ENCODE results near the gene PROSER2.

GRCh38 chr10:11854301-11854700 lies 31.1 kb downstream of the PROSER2 start:
- TF ChIP-seq EZH2 (IDR thresholded peaks at IDR 0.05; ENCODE audit: borderline replicate concordance, low read depth, low read length, severe bottlenecking), result no peak
- no peak for TF ChIP-seq CTCF (IDR thresholded peaks at IDR 0.05; ENCODE audit: extremely low read depth in 1 of 2, insufficient read depth in 1 of 2, low read depth in 1 of 2, low read length in 2 of 2)
- no peak for TF ChIP-seq POLR2AphosphoS5 (IDR thresholded peaks at IDR 0.05; ENCODE audit: insufficient read depth, low read depth, low read length)
- no peak for TF ChIP-seq JUN (IDR thresholded peaks at IDR 0.05; ENCODE audit: borderline replicate concordance, insufficient read depth, insufficient read length, low read depth)
- TF ChIP-seq POLR2A (IDR thresholded peaks at IDR 0.05; ENCODE audit: low read depth, low read length), result no peak
- no peak for TF ChIP-seq FOS (IDR thresholded peaks at IDR 0.05; ENCODE audit: borderline replicate concordance, insufficient read depth, low read length)
- no peak for TF ChIP-seq MAX (IDR thresholded peaks at IDR 0.05; ENCODE audit: insufficient read depth, insufficient read length)
- TF ChIP-seq MYC (IDR thresholded peaks at IDR 0.05; ENCODE audit: low read depth, low read length), result no peak
- no peak for TF ChIP-seq GATA2 (IDR thresholded peaks at IDR 0.05; ENCODE audit: insufficient read depth, insufficient read length, low read depth, low read length)
